ENCODE measurements around the gene FARS2.

The FARS2 gene

GRCh38 chr6:5302995-5303622, 41.8 kb downstream of the FARS2 start:
- no peak overlapping the region for H3K27ac ChIP-seq
- DNase-seq (ENCODE audit: low spot score), result no peak
- TF ChIP-seq CTCF (IDR thresholded peaks at IDR 0.05), result no peak
- H3K4me3 ChIP-seq, result no peak overlapping the region

- Histone ChIP-seq H3K27ac (no peak overlapping the region), H3K4me3 (no peak overlapping the region)
- no peak for DNase-seq (ENCODE audit: low spot score)
- TF ChIP-seq CTCF (IDR thresholded peaks at IDR 0.05), result no peak
These were observed 42.4 kb downstream of the FARS2 start for GRCh38 chr6:5303682-5304081.

- no peak for TF ChIP-seq CTCF (IDR thresholded peaks at IDR 0.05)
- Histone ChIP-seq H3K27ac (no peak overlapping the region), H3K4me3 (no peak overlapping the region)
- no peak for DNase-seq (ENCODE audit: low spot score)
These were observed 44.8 kb downstream of the FARS2 start for GRCh38 chr6:5305968-5306626.

- DNase-seq (ENCODE audit: low spot score), result no peak
- TF ChIP-seq CTCF (IDR thresholded peaks at IDR 0.05), result no peak
- no peak overlapping the region for H3K4me3 ChIP-seq
- H3K27ac ChIP-seq, result no peak overlapping the region
These were observed 45.7 kb downstream of the FARS2 start for GRCh38 chr6:5307058-5307457.

- H3K27ac ChIP-seq, result no peak overlapping the region
- no peak for TF ChIP-seq CTCF (IDR thresholded peaks at IDR 0.05)
- no peak overlapping the region for H3K4me3 ChIP-seq
- no peak for DNase-seq (ENCODE audit: low spot score)
These were observed 46.8 kb downstream of the FARS2 start for GRCh38 chr6:5308066-5308465.

GRCh38 chr6:5314191-5314865, 53.0 kb downstream of the FARS2 start:
- TF ChIP-seq CTCF (IDR thresholded peaks at IDR 0.05), result no peak
- DNase-seq (ENCODE audit: low spot score), result no peak
- H3K4me3 ChIP-seq, result no peak overlapping the region
- no peak overlapping the region for H3K27ac ChIP-seq

GRCh38 chr6:5315881-5316280, 54.6 kb downstream of the FARS2 start:
- H3K27ac ChIP-seq, result no peak overlapping the region
- DNase-seq (ENCODE audit: low spot score), result no peak

More at GRCh38 chr6:5315881-5316280, 54.6 kb downstream of the FARS2 start:
- H3K4me3 ChIP-seq, result no peak overlapping the region
- no peak for TF ChIP-seq CTCF (IDR thresholded peaks at IDR 0.05)

All from coronary artery (tissue), 2 donors.